Measurements from ENCODE around the gene ABHD16B. TPM values are rescaled to one million over a fixed set of nuclear protein-coding genes. Genes with fewer than 3 reads are reported as not detected.
A peak's percentile ranks its signal among the peaks of the same experiment; 100 is the strongest.

Gene ABHD16B
- total and polyA plus RNA-seq, 2 donors (not counting 1 experiment from before 2014, with no cell fraction given), result not detected

DNA sequence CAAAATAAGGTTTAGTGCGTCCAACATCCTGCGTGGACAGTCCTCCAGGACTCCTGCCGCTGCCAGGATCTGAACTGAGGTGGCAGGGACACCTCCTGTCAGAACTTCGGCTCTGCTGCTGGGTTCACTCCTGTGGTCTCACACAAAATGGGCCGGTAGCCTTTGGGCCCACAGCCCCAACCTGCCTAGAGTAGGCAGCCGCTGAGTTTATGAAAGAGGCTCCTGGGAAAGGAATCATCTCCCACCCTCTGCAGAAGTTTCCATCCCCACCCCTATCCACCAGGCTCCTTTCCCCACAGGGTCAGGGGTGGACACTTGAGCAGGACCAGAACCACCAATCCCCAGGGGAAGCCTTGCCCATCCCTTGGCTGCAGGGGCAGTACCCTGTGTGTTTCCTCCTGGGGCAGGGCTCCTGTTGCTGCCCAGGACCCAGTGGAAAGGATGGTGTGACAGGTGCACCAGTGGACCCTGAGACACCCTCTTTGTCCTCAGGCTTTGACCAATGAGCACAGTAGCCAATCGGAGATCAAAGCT is 2.1 kb upstream of the ABHD16B start:
- no peak overlapping the region for H3K27ac ChIP-seq (ENCODE audit: low read length in 2 of 2)
- Mint-ChIP-seq H3K27ac (no peak overlapping the region), H3K4me1 (peaks cover 41% of the 10 kb centered on the region), H3K9me3 (ENCODE audit: insufficient read depth) (no peaks in the 10 kb centered on the region), H3K4me3 (peak overlapping the region; percentile 67), H3K27me3 (no peaks in the 10 kb centered on the region)
- peaks cover 0 to 4% of the 10 kb centered on the region in 2 experiments for H3K36me3 ChIP-seq (replicated peaks in 1 of 2; ENCODE audit: control extremely low read depth in 1 of 2, control insufficient read depth in 1 of 2, extremely low read depth in 1 of 2, insufficient read depth in 2 of 2, low read length in 1 of 2)
- H3K4me2 ChIP-seq (replicated peaks; ENCODE audit: low read depth, low read length, poor library complexity, severe bottlenecking), result peak overlapping the region; percentile 60
- no peak overlapping the region for H3K9ac ChIP-seq (ENCODE audit: low read length)
- no peak for TF ChIP-seq EZH2 (IDR thresholded peaks at IDR 0.05; ENCODE audit: borderline replicate concordance, insufficient read depth, low read depth, low read length, poor library complexity, severe bottlenecking)
- TF ChIP-seq CTCF (IDR thresholded peaks at IDR 0.05), result no peak
- peaks cover 0 to 10% (median 4%) of the 10 kb centered on the region in 4 experiments for H3K27me3 ChIP-seq (replicated peaks in 1 of 4; ENCODE audit: control extremely low read depth in 1 of 4, control insufficient read depth in 3 of 4, insufficient read depth in 4 of 4, low read length in 3 of 4)
- H4K20me1 ChIP-seq (ENCODE audit: control insufficient read depth, insufficient read depth, low read length, poor library complexity, severe bottlenecking), result no peaks in the 10 kb centered on the region
- ATAC-seq (ENCODE audit: low read depth), result no peak
- no peaks in the 10 kb centered on the region for H3K9me3 ChIP-seq (ENCODE audit: control extremely low read depth in 1 of 3, control insufficient read depth in 2 of 3, insufficient read depth in 1 of 3, low read length in 2 of 3)
- no peak for DNase-seq
- POLR2A ChIA-PET, result interaction anchor here (0.5 kb wide), 1 partner anchor 328 kb away, joined by 6 read pairs; no protein-coding TSS in a partner anchor
- CTCF ChIA-PET, result no interaction called here
- intact Hi-C loops (cut with micrococcal nuclease), result no loop called here
- peaks cover 29 to 44% of the 10 kb centered on the region in 2 donors for H3K4me1 ChIP-seq (ENCODE audit: control insufficient read depth in 2 of 2, insufficient read depth in 2 of 2, low read length in 2 of 2)
- H3K79me2 ChIP-seq (ENCODE audit: control insufficient read depth, insufficient read depth, low read length), result peaks cover 5% of the 10 kb centered on the region
- H2AFZ ChIP-seq (ENCODE audit: insufficient read depth, low read depth, low read length, poor library complexity, severe bottlenecking), result no peak overlapping the region
- no peak overlapping the region for H3K4me3 ChIP-seq (ENCODE audit: control extremely low read depth in 1 of 5, extremely low read depth in 1 of 5, insufficient read depth in 1 of 5, low read depth in 2 of 5, low read length in 4 of 5)
- WGBS (ENCODE audit: insufficient coverage), result 41% methylated on average over 6 of the region's 7 CpGs

- no peak overlapping the region for H3K4me3 Mint-ChIP-seq
- Histone ChIP-seq H3K4me2 (replicated peaks; ENCODE audit: low read depth, low read length, poor library complexity, severe bottlenecking) (no peak overlapping the region), H3K4me1 (ENCODE audit: control insufficient read depth in 2 of 2, insufficient read depth in 2 of 2, low read length in 2 of 2) (peaks cover 26 to 35% of the 10 kb centered on the region in 2 donors), H3K9me3 (ENCODE audit: control extremely low read depth in 1 of 3, control insufficient read depth in 2 of 3, insufficient read depth in 1 of 3, low read length in 2 of 3) (no peaks in the 10 kb centered on the region), H2AFZ (ENCODE audit: insufficient read depth, low read depth, low read length, poor library complexity, severe bottlenecking) (no peak overlapping the region), H3K9ac (ENCODE audit: low read length) (no peak overlapping the region), H3K27ac (ENCODE audit: low read length in 2 of 2) (no peak overlapping the region), H3K79me2 (ENCODE audit: control insufficient read depth, insufficient read depth, low read length) (peaks cover 9% of the 10 kb centered on the region), H3K36me3 (replicated peaks in 1 of 2; ENCODE audit: control extremely low read depth in 1 of 2, control insufficient read depth in 1 of 2, extremely low read depth in 1 of 2, insufficient read depth in 2 of 2, low read length in 1 of 2) (peaks cover 0 to 4% of the 10 kb centered on the region in 2 experiments), H3K4me3 (ENCODE audit: control extremely low read depth in 1 of 5, extremely low read depth in 1 of 5, insufficient read depth in 1 of 5, low read depth in 2 of 5, low read length in 4 of 5) (no peak overlapping the region), H4K20me1 (ENCODE audit: control insufficient read depth, insufficient read depth, low read length, poor library complexity, severe bottlenecking) (no peaks in the 10 kb centered on the region), H3K27me3 (replicated peaks in 1 of 4; ENCODE audit: control extremely low read depth in 1 of 4, control insufficient read depth in 3 of 4, insufficient read depth in 4 of 4, low read length in 3 of 4) (no peaks in the 10 kb centered on the region)
- POLR2A ChIA-PET, result no interaction called here
- no peaks in the 10 kb centered on the region for H3K9me3 Mint-ChIP-seq (ENCODE audit: insufficient read depth)
- no peak for ATAC-seq (ENCODE audit: low read depth)
- no peak for DNase-seq
- 65% methylated on average over 15 of the region's 17 CpGs for WGBS (ENCODE audit: insufficient coverage)
- no peaks in the 10 kb centered on the region for H3K27me3 Mint-ChIP-seq
- CTCF ChIA-PET, result interaction anchor here (0.9 kb wide), 1 partner anchor 113 kb away, joined by 3 read pairs; no protein-coding TSS in a partner anchor
- H3K27ac Mint-ChIP-seq, result no peak overlapping the region
- peaks cover 41% of the 10 kb centered on the region for H3K4me1 Mint-ChIP-seq
- TF ChIP-seq CTCF (IDR thresholded peaks at IDR 0.05), result no peak
- TF ChIP-seq EZH2 (IDR thresholded peaks at IDR 0.05; ENCODE audit: borderline replicate concordance, insufficient read depth, low read depth, low read length, poor library complexity, severe bottlenecking), result no peak
- intact Hi-C loops (cut with micrococcal nuclease), result no loop called here
Observed at GRCh38 chr20:63860325-63861051, 810 bp upstream of the ABHD16B start.
